IMR-90 (cell line): ENCODE data around the gene TACC3. TPM values are rescaled to one million over a fixed set of nuclear protein-coding genes. Genes with fewer than 3 reads are reported as not detected.

Experiments used
- ATAC-seq: fragments of 200-7000 bp; cut with Tn5 transposase; 2 replicates; pipeline ENCODE4 v1.9.1; 2020; ENCODE audit warnings: low read depth, mild to moderate bottlenecking, moderate library complexity
- BruUV-seq: library from RNA; stranded (reverse); fragments of 400-500 nt; replicated peaks from 2 replicates; lab custom pipeline; 2021; lab: Mats Ljungman, UMichigan
- CTCF ChIA-PET: fragments of 300-600 bp; formaldehyde crosslinking; extraction: SDS; loops from one replicate; lab custom pipeline; 2021; ENCODE audit warnings: antibody characterized with exemption; lab: Yijun Ruan, JAX
- POLR2A ChIA-PET: fragments of 300-600 bp; sonication (Branson Sonifier 250); formaldehyde crosslinking; loops from one replicate; lab custom pipeline; 2022; ENCODE audit warnings: antibody characterized with exemption; ENCODE audit not compliant: unreplicated experiment; lab: Charles Lee
- DNase-seq: peaks from one replicate; pipeline ENCODE4 v3.0.0; 2013
- H2AFZ ChIP-seq: replicated peaks from 2 replicates; pipeline ENCODE3; 2013; ENCODE audit warnings: low read length, mild to moderate bottlenecking; ENCODE audit not compliant: poor library complexity
- H2AK5ac ChIP-seq: 2 replicates; pipeline ENCODE4 v1.6.1; 2013; ENCODE audit warnings: low read depth, low read length, inconsistent platforms
- H2AK9ac ChIP-seq: replicated peaks from 2 replicates; pipeline ENCODE3; 2013; ENCODE audit warnings: mild to moderate bottlenecking, low read depth, low read length, moderate library complexity; ENCODE audit not compliant: poor library complexity
- H2BK120ac ChIP-seq: 2 replicates; pipeline ENCODE4 v1.6.1; 2013; ENCODE audit warnings: low read depth, low read length, inconsistent platforms
- H2BK15ac ChIP-seq: 3 replicates; pipeline ENCODE4 v1.6.1; 2013; ENCODE audit warnings: low read depth, low read length, inconsistent platforms
- H2BK20ac ChIP-seq: 2 replicates; pipeline ENCODE4 v1.6.1; 2013; ENCODE audit warnings: low read depth, mild to moderate bottlenecking, inconsistent platforms, low read length, moderate library complexity
- H2BK5ac ChIP-seq: 2 replicates; pipeline ENCODE4 v1.6.1; 2013; ENCODE audit warnings: mild to moderate bottlenecking, low read depth, low read length, inconsistent platforms; ENCODE audit not compliant: poor library complexity, severe bottlenecking
- H3K14ac ChIP-seq: replicated peaks from 2 replicates; pipeline ENCODE4 v1.6.1; 2013; ENCODE audit warnings: low read depth, low read length, inconsistent platforms
- H3K18ac ChIP-seq: 2 replicates; pipeline ENCODE4 v1.6.1; 2013; ENCODE audit warnings: low read depth, low read length, control low read depth
- H3K23ac ChIP-seq: 2 replicates; pipeline ENCODE4 v1.6.1; 2013; ENCODE audit warnings: low read depth, low read length, inconsistent platforms
- H3K27ac ChIP-seq: 2 replicates; pipeline ENCODE4 v1.5.1; 2013; ENCODE audit warnings: mild to moderate bottlenecking, control low read depth, low read length; ENCODE audit not compliant: insufficient read depth
- H3K27me3 ChIP-seq: 2 replicates; pipeline ENCODE4 v1.6.1; 2013; ENCODE audit warnings: low read length; ENCODE audit not compliant: control insufficient read depth, insufficient read depth
- H3K36me3 ChIP-seq: 2 replicates; pipeline ENCODE4 v1.6.1; 2013; ENCODE audit warnings: low read length, mixed read lengths; ENCODE audit not compliant: control insufficient read depth, insufficient read depth
- H3K4ac ChIP-seq: 2 replicates; pipeline ENCODE4 v1.6.1; 2013; ENCODE audit warnings: low read depth, low read length, inconsistent platforms
- H3K4me1 ChIP-seq: 2 replicates; pipeline ENCODE4 v1.6.1; 2013; ENCODE audit warnings: low read length, mixed read lengths; ENCODE audit not compliant: control insufficient read depth, insufficient read depth
- H3K4me2 ChIP-seq: 2 replicates; pipeline ENCODE4 v1.6.1; 2013; ENCODE audit warnings: low read depth, mild to moderate bottlenecking, control low read depth, low read length, moderate library complexity
- H3K4me3 ChIP-seq: 2 replicates; pipeline ENCODE4 v1.5.1; 2013; ENCODE audit warnings: low read depth, mild to moderate bottlenecking, control low read depth, low read length, moderate library complexity; ENCODE audit not compliant: insufficient read depth
- H3K56ac ChIP-seq: 2 replicates; pipeline ENCODE4 v1.6.1; 2013; ENCODE audit warnings: low read length, inconsistent platforms; ENCODE audit not compliant: insufficient read depth; ENCODE audit errors: extremely low read depth
- H3K79me1 ChIP-seq, 2 experiments: 2 replicates each; pipeline ENCODE4 v1.6.1; 2013; ENCODE audit warnings: low read length in 2 of 2, inconsistent platforms in 1 of 2, low read depth in 1 of 2
- H3K9ac ChIP-seq: 2 replicates; pipeline ENCODE4 v1.6.1; 2013; ENCODE audit warnings: low read depth, low read length, control low read depth
- H3K9me1 ChIP-seq: 2 replicates; pipeline ENCODE4 v1.6.1; 2013; ENCODE audit warnings: low read length, inconsistent platforms; ENCODE audit not compliant: insufficient read depth
- H3K9me3 ChIP-seq: 2 replicates; pipeline ENCODE4 v1.6.1; 2013; ENCODE audit warnings: low read length; ENCODE audit not compliant: control insufficient read depth, insufficient read depth
- H4K20me1 ChIP-seq: 2 replicates; pipeline ENCODE4 v1.6.1; 2013; ENCODE audit warnings: low read length, inconsistent platforms; ENCODE audit not compliant: insufficient read depth
- H4K5ac ChIP-seq: 2 replicates; pipeline ENCODE4 v1.6.1; 2013; ENCODE audit warnings: mild to moderate bottlenecking, low read depth, low read length, control low read depth
- H4K8ac ChIP-seq, 2 experiments: 2 replicates each; pipeline ENCODE4 v1.6.1; 2013; ENCODE audit warnings: low read depth in 2 of 2, low read length in 2 of 2, control low read depth in 1 of 2, inconsistent platforms in 1 of 2
- H4K91ac ChIP-seq: 2 replicates; pipeline ENCODE4 v1.6.1; 2013; ENCODE audit warnings: low read depth, low read length, inconsistent platforms; ENCODE audit not compliant: insufficient read depth
- CHD1 ChIP-seq: IDR thresholded peaks from 2 replicates; pipeline ENCODE4 v1.6.1; 2012; ENCODE audit warnings: low read depth, low read length, improper control_type of control experiment
- FOS ChIP-seq: fragments of 150-350 bp; IDR thresholded peaks from 2 replicates; pipeline ENCODE4 v1.6.1; 2016; ENCODE audit warnings: low read depth, low read length
- MAZ ChIP-seq: IDR thresholded peaks from 2 replicates; pipeline ENCODE4 v1.6.1; 2012; ENCODE audit warnings: low read depth, mild to moderate bottlenecking, low read length, improper control_type of control experiment, moderate library complexity, borderline replicate concordance
- RCOR1 ChIP-seq: IDR thresholded peaks from 2 replicates; pipeline ENCODE4 v1.6.1; 2012; ENCODE audit warnings: mild to moderate bottlenecking, low read length, improper control_type of control experiment; ENCODE audit not compliant: insufficient replicate concordance
- WGBS, 2 experiments: methylation state at CpG; one replicate each; pipeline versions ENCODE4 v1.1.5 to v1.1.7; 2013; ENCODE audit warnings: missing lambda C conversion rate in 2 of 2; ENCODE audit not compliant: insufficient read length in 1 of 2; ENCODE audit errors: extremely low coverage in 2 of 2; 5-methylcytosine and 5-hydroxymethylcytosine counted together
- dilution Hi-C: fragments of 300-500 bp; cut with HindIII; formaldehyde crosslinking; loops from one replicate; pipeline ENCODE4 v1.14.3; 2018; ENCODE audit warnings: low sequenced_read_pairs; ENCODE audit not compliant: unreplicated experiment
- in situ Hi-C: fragments of 300-500 bp; cut with MboI; formaldehyde crosslinking; loops from 3 replicates; pipeline ENCODE4 v1.14.3; 2019; ENCODE audit warnings: low sequenced_read_pairs, inconsistent platforms, mixed read lengths
- intact Hi-C: fragments of 100-400 bp; cut with micrococcal nuclease; formaldehyde crosslinking; loops from 2 replicates; pipeline ENCODE4 v1.10.0; 2022
- polyA plus RNA-seq, 3 experiments: library from polyadenylated mRNA; depleted of rRNA; stranded (reverse); fragments of >200 nt; gene quantifications; 2 replicates each; pipeline ENCODE4 v1.2.3, GENCODE V29; 2012; ENCODE audit warnings: low replicate concordance in 1 of 3
- total RNA-seq: library from RNA; depleted of rRNA; stranded (reverse); fragments of >200 nt; gene quantifications from 2 replicates; pipeline ENCODE4 v1.2.3, GENCODE V29; 2012
- TF ChIP-seq, protein P1 (sequence below): conservative IDR thresholded peaks from 2 replicates; pipeline ENCODE4 v1.5.1; 2012; ENCODE audit warnings: mild to moderate bottlenecking, low read depth, low read length, improper control_type of control experiment

Gene TACC3
- total and polyA plus RNA-seq, 2 of the 4 experiments (the other 2 are of a cell fraction) = 15.1 to 49.7 TPM

DNA sequence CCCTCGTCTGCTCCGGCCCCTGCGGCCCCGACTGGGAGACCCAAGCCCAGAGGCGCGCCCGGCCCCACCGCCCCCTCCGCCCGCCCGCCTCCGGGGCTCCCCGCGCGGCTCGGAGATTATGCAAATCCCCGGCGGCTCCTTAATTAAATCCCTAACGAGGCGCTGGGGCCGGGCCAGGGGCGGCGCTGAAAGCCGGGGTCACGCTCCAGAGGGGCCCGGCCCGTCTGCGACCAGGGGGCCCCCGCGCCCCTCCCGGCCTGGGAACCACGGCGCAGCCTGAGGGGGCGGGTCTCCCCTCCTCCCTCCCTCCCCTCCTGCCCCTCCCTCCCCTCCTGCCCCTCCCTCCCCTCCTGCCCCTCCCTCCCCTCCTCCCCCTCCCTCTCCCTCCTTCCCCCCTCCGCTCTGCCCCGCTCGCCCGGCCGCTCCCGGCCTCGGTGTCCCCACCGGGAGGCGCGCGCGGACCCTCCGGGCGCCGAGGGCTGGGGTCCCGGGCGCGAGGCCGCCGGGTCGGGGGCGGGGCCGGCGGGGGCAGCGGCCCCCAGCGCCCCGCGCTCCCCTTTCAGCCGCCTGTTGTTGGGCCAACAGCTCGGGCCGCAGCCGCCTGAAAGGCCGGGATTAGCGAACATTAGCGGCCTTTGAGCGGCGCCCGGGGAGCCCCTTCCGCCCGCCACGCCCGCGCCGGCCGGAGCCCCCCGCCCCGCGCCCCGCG is 45.9 kb downstream of the TACC3 start (continued):
- TF ChIP-seq RCOR1 = no peak

DNA sequence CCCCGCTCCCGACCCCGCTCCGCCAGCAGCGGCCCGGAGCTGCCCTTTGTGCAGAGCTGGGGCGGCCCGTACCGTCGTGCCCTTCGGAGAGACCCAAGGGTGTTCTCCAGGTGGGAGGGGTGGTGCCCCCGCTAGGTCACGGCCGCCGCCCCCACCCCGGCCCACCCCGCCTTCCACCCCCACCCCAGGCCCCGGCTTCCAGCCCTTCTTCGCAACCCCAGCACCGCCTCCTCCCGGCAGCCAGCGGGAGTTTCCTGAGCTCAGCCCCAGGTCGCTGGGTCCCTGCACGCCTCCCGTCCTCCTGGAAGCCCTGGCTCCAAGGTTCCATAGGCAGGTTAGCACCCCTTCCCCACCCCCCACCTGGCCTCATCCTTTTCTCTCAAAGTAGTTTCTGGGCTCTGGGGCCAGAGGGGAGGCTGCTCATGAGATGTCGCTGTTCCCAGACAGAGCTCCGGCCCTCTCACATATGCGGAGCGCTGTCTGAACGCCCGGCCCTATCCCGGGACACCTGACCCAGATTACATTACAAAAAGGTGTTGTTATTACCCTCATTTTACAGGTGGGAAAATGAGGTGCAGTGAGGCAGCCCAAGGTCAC is 46.5 kb downstream of the TACC3 start:
- Histone ChIP-seq H3K56ac (no peak overlapping the region), H3K14ac (no peak overlapping the region), H3K18ac (no peak overlapping the region), H2BK120ac (no peak overlapping the region), H4K5ac (no peak overlapping the region), H3K27ac (no peak overlapping the region), H3K9me1 (no peaks in the 10 kb centered on the region), H2AFZ (peak overlapping the region; percentile 82), H3K4ac (no peak overlapping the region), H2AK9ac (peak overlapping the region; percentile 65), H4K20me1 (no peaks in the 10 kb centered on the region; the same call in 1 of the 2 replicates), H2BK20ac (no peak overlapping the region), H3K9ac (no peak overlapping the region), H2BK5ac (no peak overlapping the region), H4K8ac (no peak overlapping the region), H3K23ac (no peak overlapping the region), H3K27me3 (no peaks in the 10 kb centered on the region; the same call in 1 of the 2 replicates), H3K9me3 (no peaks in the 10 kb centered on the region), H3K4me3 (peak overlapping the region; percentile 49), H2BK15ac (no peak overlapping the region), H2AK5ac (no peak overlapping the region), H3K79me1 (no peaks in the 10 kb centered on the region), H3K4me2 (peak overlapping the region; percentile 56; the same call in 1 of the 2 replicates), H3K4me1 (peaks cover 4% of the 10 kb centered on the region; the same call in 1 of the 2 replicates), H3K36me3 (no peaks in the 10 kb centered on the region), H4K91ac (no peak overlapping the region)
- intact Hi-C loops (no loop called here), dilution Hi-C loops (no loop called here), in situ Hi-C loops (no loop called here)
- POLR2A ChIA-PET = interaction anchor here (0.6 kb wide), 1 partner anchor 24 kb away, joined by 13 read pairs; no protein-coding TSS in a partner anchor
- ATAC-seq = peak; percentile 66
- peak; percentile 8 for DNase-seq
- no peak for TF ChIP-seq FOS
- TF ChIP-seq CHD1 = no peak
- TF ChIP-seq, protein P1, sequence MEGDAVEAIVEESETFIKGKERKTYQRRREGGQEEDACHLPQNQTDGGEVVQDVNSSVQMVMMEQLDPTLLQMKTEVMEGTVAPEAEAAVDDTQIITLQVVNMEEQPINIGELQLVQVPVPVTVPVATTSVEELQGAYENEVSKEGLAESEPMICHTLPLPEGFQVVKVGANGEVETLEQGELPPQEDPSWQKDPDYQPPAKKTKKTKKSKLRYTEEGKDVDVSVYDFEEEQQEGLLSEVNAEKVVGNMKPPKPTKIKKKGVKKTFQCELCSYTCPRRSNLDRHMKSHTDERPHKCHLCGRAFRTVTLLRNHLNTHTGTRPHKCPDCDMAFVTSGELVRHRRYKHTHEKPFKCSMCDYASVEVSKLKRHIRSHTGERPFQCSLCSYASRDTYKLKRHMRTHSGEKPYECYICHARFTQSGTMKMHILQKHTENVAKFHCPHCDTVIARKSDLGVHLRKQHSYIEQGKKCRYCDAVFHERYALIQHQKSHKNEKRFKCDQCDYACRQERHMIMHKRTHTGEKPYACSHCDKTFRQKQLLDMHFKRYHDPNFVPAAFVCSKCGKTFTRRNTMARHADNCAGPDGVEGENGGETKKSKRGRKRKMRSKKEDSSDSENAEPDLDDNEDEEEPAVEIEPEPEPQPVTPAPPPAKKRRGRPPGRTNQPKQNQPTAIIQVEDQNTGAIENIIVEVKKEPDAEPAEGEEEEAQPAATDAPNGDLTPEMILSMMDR = peak; percentile 38
- no peak for TF ChIP-seq RCOR1
- TF ChIP-seq MAZ = no peak
- no CpG with 5 or more reads among the region's 32 CpGs for WGBS, 2 experiments
- BruUV-seq = no TSS peak
- CTCF ChIA-PET = interaction anchor here (0.6 to 0.7 kb wide), 2 partner anchors 10 to 87 kb away, joined by 3 read pairs; no protein-coding TSS in a partner anchor
